K562 (cell line): Measurements from ENCODE around the gene IZUMO1R.

Source experiments
- NR2F6 ChIP-seq: fragments of 450-650 bp; formaldehyde crosslinking; IDR thresholded peaks from 2 replicates; pipeline ENCODE4 v1.4.0; 2020; ENCODE audit warnings: mild to moderate bottlenecking
- SPI1 ChIP-seq: IDR thresholded peaks from 2 replicates; pipeline ENCODE4 v1.6.1; 2011; ENCODE audit warnings: low read depth, low read length, control low read depth, borderline replicate concordance
- ZNF445 ChIP-seq: fragments of 250-450 bp; sonication (Bioruptor Pico); IDR thresholded peaks from 2 replicates; pipeline ENCODE4 v1.4.0; 2020; ENCODE audit warnings: low read depth, mild to moderate bottlenecking, moderate library complexity
- ZNF780A ChIP-seq: fragments of 250-450 bp; sonication (Bioruptor Pico); IDR thresholded peaks from 2 replicates; pipeline ENCODE4 v1.5.0; 2021; ENCODE audit warnings: mild to moderate bottlenecking
- TF ChIP-seq, protein P1 (sequence below): sonication (generic); formaldehyde crosslinking; IDR thresholded peaks from 2 replicates; pipeline ENCODE4 v1.8.0; 2022; ENCODE audit warnings: mild to moderate bottlenecking, low read depth, missing genetic modification reagents
- TF ChIP-seq, protein P2 (sequence below): sonication (generic); formaldehyde crosslinking; IDR thresholded peaks from 2 replicates; pipeline ENCODE4 v1.8.0; 2022; ENCODE audit warnings: mild to moderate bottlenecking, missing genetic modification reagents
- TF ChIP-seq, protein P3 (sequence below), 2 experiments: fragments of 200-800 bp in 1 of 2; sonication (Bioruptor generic) in 1 of 2; sonication (generic) in 1 of 2; formaldehyde crosslinking in 1 of 2; IDR thresholded peaks in 1 of 2; conservative IDR thresholded peaks in 1 of 2; 2 replicates each; pipeline versions ENCODE4 v1.5.0 to v1.6.1; 2016 to 2020; ENCODE audit warnings: missing compliant biosample characterization in 1 of 2, missing genetic modification characterization in 1 of 2, missing genetic modification reagents in 1 of 2

DNA sequence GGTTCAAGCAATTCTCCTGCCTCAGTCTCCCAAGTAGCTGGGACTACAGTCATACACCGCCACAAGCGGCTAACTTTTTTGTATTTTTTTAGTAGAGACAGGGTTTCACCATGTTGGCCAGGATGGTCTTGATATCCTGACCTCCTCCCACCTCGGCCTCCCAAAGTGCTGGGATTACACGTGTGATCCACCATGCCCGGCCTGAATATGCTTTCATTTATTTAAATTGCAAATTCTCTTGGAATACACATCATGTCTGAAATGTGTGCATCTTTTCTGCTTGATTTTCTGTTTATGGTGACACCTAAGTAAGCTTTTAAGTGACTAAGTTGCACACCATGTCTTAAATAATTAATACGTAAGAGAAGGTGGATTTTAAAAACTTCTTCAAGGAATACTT is 31.7 kb downstream of the IZUMO1R start:
- TF ChIP-seq, protein P1, sequence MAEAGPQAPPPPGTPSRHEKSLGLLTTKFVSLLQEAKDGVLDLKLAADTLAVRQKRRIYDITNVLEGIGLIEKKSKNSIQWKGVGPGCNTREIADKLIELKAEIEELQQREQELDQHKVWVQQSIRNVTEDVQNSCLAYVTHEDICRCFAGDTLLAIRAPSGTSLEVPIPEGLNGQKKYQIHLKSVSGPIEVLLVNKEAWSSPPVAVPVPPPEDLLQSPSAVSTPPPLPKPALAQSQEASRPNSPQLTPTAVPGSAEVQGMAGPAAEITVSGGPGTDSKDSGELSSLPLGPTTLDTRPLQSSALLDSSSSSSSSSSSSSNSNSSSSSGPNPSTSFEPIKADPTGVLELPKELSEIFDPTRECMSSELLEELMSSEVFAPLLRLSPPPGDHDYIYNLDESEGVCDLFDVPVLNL: no peak
- TF ChIP-seq, protein P2, sequence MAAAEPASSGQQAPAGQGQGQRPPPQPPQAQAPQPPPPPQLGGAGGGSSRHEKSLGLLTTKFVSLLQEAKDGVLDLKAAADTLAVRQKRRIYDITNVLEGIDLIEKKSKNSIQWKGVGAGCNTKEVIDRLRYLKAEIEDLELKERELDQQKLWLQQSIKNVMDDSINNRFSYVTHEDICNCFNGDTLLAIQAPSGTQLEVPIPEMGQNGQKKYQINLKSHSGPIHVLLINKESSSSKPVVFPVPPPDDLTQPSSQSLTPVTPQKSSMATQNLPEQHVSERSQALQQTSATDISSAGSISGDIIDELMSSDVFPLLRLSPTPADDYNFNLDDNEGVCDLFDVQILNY (CRISPR knock-in tag): no peak
- TF ChIP-seq, protein P3, sequence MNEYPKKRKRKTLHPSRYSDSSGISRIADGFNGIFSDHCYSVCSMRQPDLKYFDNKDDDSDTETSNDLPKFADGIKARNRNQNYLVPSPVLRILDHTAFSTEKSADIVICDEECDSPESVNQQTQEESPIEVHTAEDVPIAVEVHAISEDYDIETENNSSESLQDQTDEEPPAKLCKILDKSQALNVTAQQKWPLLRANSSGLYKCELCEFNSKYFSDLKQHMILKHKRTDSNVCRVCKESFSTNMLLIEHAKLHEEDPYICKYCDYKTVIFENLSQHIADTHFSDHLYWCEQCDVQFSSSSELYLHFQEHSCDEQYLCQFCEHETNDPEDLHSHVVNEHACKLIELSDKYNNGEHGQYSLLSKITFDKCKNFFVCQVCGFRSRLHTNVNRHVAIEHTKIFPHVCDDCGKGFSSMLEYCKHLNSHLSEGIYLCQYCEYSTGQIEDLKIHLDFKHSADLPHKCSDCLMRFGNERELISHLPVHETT (CRISPR knock-in tag; conservative IDR thresholded peaks at IDR 0.05 in 1 of 2, IDR thresholded peaks at IDR 0.05 in 1 of 2): no peak
- no peak for TF ChIP-seq NR2F6 (CRISPR knock-in tag)
- TF ChIP-seq ZNF780A (CRISPR knock-in tag): no peak
- TF ChIP-seq ZNF445: no peak
- no peak for TF ChIP-seq SPI1
